Aorta (tissue), 5 donors: ENCODE data around the gene LMTK2. TPM values are rescaled to one million over a fixed set of nuclear protein-coding genes. Genes with fewer than 3 reads are reported as not detected.
A peak's percentile ranks its signal among the peaks of the same experiment; 100 is the strongest.

Experiments used
- ATAC-seq: fragments of 200-7000 bp; cut with Tn5 transposase; one replicate; pipeline ENCODE4 v1.9.1; 2022; ENCODE audit warnings: moderate library complexity; ENCODE audit not compliant: low FRiP score
- DNase-seq, 2 donors: peaks; one replicate each; pipeline ENCODE4 v3.0.0-alpha.2; 2020
- H3K27ac ChIP-seq, 2 donors: one replicate each; pipeline ENCODE4 v1.5.1; 2013; ENCODE audit warnings: low read length in 2 of 2, mild to moderate bottlenecking in 2 of 2, moderate library complexity in 2 of 2, control low read depth in 1 of 2, inconsistent platforms in 1 of 2, low read depth in 1 of 2
- H3K27me3 ChIP-seq, 2 donors: one replicate each; pipeline ENCODE4 v1.6.1; 2013; ENCODE audit warnings: control low read depth in 1 of 2, low read length in 1 of 2, mild to moderate bottlenecking in 1 of 2, moderate library complexity in 1 of 2; ENCODE audit not compliant: insufficient read depth in 2 of 2, control insufficient read depth in 1 of 2
- H3K36me3 ChIP-seq, 2 donors: one replicate each; pipeline ENCODE4 v1.6.1; 2013; ENCODE audit warnings: control low read depth in 1 of 2, low read length in 1 of 2, mild to moderate bottlenecking in 1 of 2; ENCODE audit not compliant: insufficient read depth in 2 of 2, control insufficient read depth in 1 of 2
- H3K4me1 ChIP-seq, 2 donors: one replicate each; pipeline ENCODE4 v1.6.1; 2013; ENCODE audit warnings: low read length in 2 of 2, control low read depth in 1 of 2, mild to moderate bottlenecking in 1 of 2, moderate library complexity in 1 of 2; ENCODE audit not compliant: insufficient read depth in 2 of 2, control insufficient read depth in 1 of 2
- H3K4me3 ChIP-seq, 2 donors: one replicate each; pipeline ENCODE4 v1.5.1; 2013; ENCODE audit warnings: low read length in 2 of 2, control low read depth in 1 of 2, mild to moderate bottlenecking in 1 of 2
- H3K9me3 ChIP-seq: one replicate; pipeline ENCODE4 v1.6.1; 2013; ENCODE audit warnings: mild to moderate bottlenecking, low read length; ENCODE audit not compliant: control insufficient read depth
- WGBS, 2 donors: extraction: QIAGEN DNeasy Blood & Tissue Kit; methylation state at CpG; one replicate each; pipeline ENCODE4 v1.1.7; 2013; 5-methylcytosine and 5-hydroxymethylcytosine counted together
- intact Hi-C, 2 donors: fragments of 100-400 bp; cut with DNase I; formaldehyde crosslinking; loops; one replicate each; pipeline versions ENCODE4 v1.14.2 to v1.15.0; 2022
- polyA plus RNA-seq, 2 donors: library from polyadenylated mRNA; stranded (reverse); fragments of 200-250 nt; gene quantifications; one replicate each; pipeline ENCODE4 v1.2.3, GENCODE V29; 2013
- total RNA-seq, 2 donors: library from RNA; stranded (reverse); fragmentation: NEBNext Ultra II Directional; extraction: Animal tissue kit (Norgen Biotek cat#: 25700); gene quantifications; one replicate each; pipeline ENCODE4 v1.2.1, GENCODE V29; 2021
- donor health status: healthy with polysubstance abuse.
- donor health status: Bipolar disorder and iron deficiency.
- donor health status: DM: no; HTN: no; CAD: no.
- donor health status: DM: no; HTN: no; CAD: no.
- donor health status: DM: yes; HTN: yes; CAD: no.

The LMTK2 gene
- total and polyA plus RNA-seq, 4 donors: 1.5 to 16.6 (median 8.6) TPM

GRCh38 chr7:98185101-98185500 lies 78.4 kb downstream of the LMTK2 start:
- Histone ChIP-seq H3K4me3 (no peak overlapping the region), H3K27me3 (no peaks in the 10 kb centered on the region), H3K9me3 (no peaks in the 10 kb centered on the region), H3K4me1 (no peaks in the 10 kb centered on the region), H3K36me3 (no peaks in the 10 kb centered on the region), H3K27ac (no peak overlapping the region)
- intact Hi-C loops: no loop called here
- DNase-seq: no peak
- ATAC-seq: no peak
- WGBS, 2 donors: 95 to 96% methylated on average over 7 of the region's 7 CpGs

GRCh38 chr7:98186452-98187137 lies 79.9 kb downstream of the LMTK2 start:
- H3K9me3 ChIP-seq: no peaks in the 10 kb centered on the region
- no peaks in the 10 kb centered on the region for H3K4me1 ChIP-seq
- H3K36me3 ChIP-seq: peaks cover 1 to 2% of the 10 kb centered on the region in 2 donors
- intact Hi-C loops: no loop called here
- WGBS, 2 donors: 29 to 32% methylated on average over 9 of the region's 9 CpGs
- no peak overlapping the region for H3K4me3 ChIP-seq
- peak overlapping the region; percentile 74 to 94 for H3K27ac ChIP-seq
- H3K27me3 ChIP-seq: no peaks in the 10 kb centered on the region
- peak; percentile 81 for ATAC-seq
- no peak for DNase-seq

DNA sequence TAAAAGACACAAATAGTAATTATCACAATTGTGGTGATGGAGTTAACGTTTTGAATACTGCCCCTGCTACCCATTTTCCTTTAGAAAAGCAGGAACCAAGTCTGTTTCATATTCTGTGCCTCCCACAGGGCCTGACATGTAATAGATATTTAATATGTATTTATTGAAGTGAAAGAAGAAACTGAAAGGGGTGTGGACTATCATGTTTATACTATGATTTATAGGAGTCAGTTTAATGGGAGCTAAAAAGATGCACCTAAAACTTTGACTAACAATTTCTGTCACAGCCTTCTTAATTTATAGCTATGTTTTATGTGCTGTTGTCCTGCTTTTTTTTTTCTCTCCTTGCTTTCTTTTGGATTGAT lies 80.5 kb downstream of the LMTK2 start:
- peaks cover 2 to 3% of the 10 kb centered on the region in 2 donors for H3K36me3 ChIP-seq
- H3K27me3 ChIP-seq: no peaks in the 10 kb centered on the region
- intact Hi-C loops: no loop called here
- H3K9me3 ChIP-seq: no peaks in the 10 kb centered on the region
- H3K27ac ChIP-seq: no peak overlapping the region
- WGBS, 2 donors: 4 to 21% methylated on average over 1 of the region's 1 CpG
- no peak overlapping the region for H3K4me3 ChIP-seq
- DNase-seq (no peak), ATAC-seq (no peak)
- no peaks in the 10 kb centered on the region for H3K4me1 ChIP-seq

GRCh38 chr7:98189559-98189958 lies 82.9 kb downstream of the LMTK2 start:
- H3K4me1 ChIP-seq: no peaks in the 10 kb centered on the region
- intact Hi-C loops: no loop called here
- no peaks in the 10 kb centered on the region for H3K9me3 ChIP-seq
- no peaks in the 10 kb centered on the region for H3K27me3 ChIP-seq
- DNase-seq (no peak), ATAC-seq (no peak)
- 95 to 97% methylated on average over 11 of the region's 11 CpGs for WGBS, 2 donors
- peaks cover 2 to 3% of the 10 kb centered on the region in 2 donors for H3K36me3 ChIP-seq
- H3K4me3 ChIP-seq: no peak overlapping the region
- H3K27ac ChIP-seq: no peak overlapping the region

- DNase-seq: no peak
- intact Hi-C loops: loop anchor here in 1 of 2 donors (10.0 kb wide), 1 partner anchor 53 kb away; no protein-coding TSS in a partner anchor
- no peak for ATAC-seq
- 96% methylated on average over 32 of the region's 32 CpGs for WGBS, 2 donors
- H3K27me3 ChIP-seq: no peaks in the 10 kb centered on the region
- H3K4me3 ChIP-seq: no peak overlapping the region
- H3K36me3 ChIP-seq: peaks cover 2 to 3% of the 10 kb centered on the region in 2 donors
- H3K9me3 ChIP-seq: no peaks in the 10 kb centered on the region
- no peak overlapping the region for H3K27ac ChIP-seq
- H3K4me1 ChIP-seq: no peaks in the 10 kb centered on the region
Observed at GRCh38 chr7:98191668-98192431, 85.2 kb downstream of the LMTK2 start.

- intact Hi-C loops: loop anchor here in 1 of 2 donors (10.0 kb wide), 1 partner anchor 52 kb away; no protein-coding TSS in a partner anchor
- Histone ChIP-seq H3K27me3 (no peaks in the 10 kb centered on the region), H3K4me1 (no peaks in the 10 kb centered on the region), H3K36me3 (peaks cover 3 to 6% of the 10 kb centered on the region in 2 donors), H3K4me3 (no peak overlapping the region), H3K27ac (no peak overlapping the region), H3K9me3 (no peaks in the 10 kb centered on the region)
- 91 to 93% methylated on average over 22 of the region's 22 CpGs for WGBS, 2 donors
- ATAC-seq (no peak), DNase-seq (no peak)
Observed at GRCh38 chr7:98192781-98193457, 86.3 kb downstream of the LMTK2 start.

GRCh38 chr7:98193474-98194180 lies 87.0 kb downstream of the LMTK2 start:
- H3K4me3 ChIP-seq: no peak overlapping the region
- no peaks in the 10 kb centered on the region for H3K9me3 ChIP-seq
- H3K27me3 ChIP-seq: no peaks in the 10 kb centered on the region
- H3K4me1 ChIP-seq: no peaks in the 10 kb centered on the region
- intact Hi-C loops: loop anchor here in 1 of 2 donors (10.0 kb wide), 1 partner anchor 51 kb away; no protein-coding TSS in a partner anchor
- no peak overlapping the region for H3K27ac ChIP-seq
- WGBS, 2 donors: 97% methylated on average over 37 of the region's 37 CpGs
- peaks cover 3 to 6% of the 10 kb centered on the region in 2 donors for H3K36me3 ChIP-seq
- no peak for DNase-seq
- ATAC-seq: no peak

DNA sequence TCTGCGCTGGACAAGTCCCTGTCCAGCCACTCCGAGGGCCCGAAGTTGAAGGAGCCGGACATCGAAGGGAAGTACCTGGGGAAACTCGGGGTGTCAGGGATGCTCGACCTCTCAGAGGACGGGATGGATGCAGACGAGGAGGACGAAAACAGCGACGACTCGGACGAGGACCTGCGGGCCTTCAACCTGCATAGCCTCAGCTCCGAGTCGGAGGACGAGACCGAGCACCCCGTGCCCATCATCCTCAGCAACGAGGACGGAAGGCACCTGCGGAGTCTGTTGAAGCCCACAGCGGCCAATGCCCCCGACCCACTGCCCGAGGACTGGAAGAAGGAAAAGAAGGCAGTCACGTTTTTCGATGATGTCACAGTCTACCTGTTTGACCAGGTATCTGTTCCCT lies 87.5 kb downstream of the LMTK2 start:
- H3K36me3 ChIP-seq: peaks cover 3 to 6% of the 10 kb centered on the region in 2 donors
- ATAC-seq: no peak
- no peak overlapping the region for H3K27ac ChIP-seq
- no peak overlapping the region for H3K4me3 ChIP-seq
- no peaks in the 10 kb centered on the region for H3K4me1 ChIP-seq
- H3K9me3 ChIP-seq: no peaks in the 10 kb centered on the region
- no peak for DNase-seq
- H3K27me3 ChIP-seq: no peaks in the 10 kb centered on the region
- WGBS, 2 donors: 96 to 97% methylated on average over 28 of the region's 28 CpGs
- intact Hi-C loops: loop anchor here in 1 of 2 donors (10.0 kb wide), 1 partner anchor 51 kb away; no protein-coding TSS in a partner anchor
